GM21447 (cell line): ENCODE measurements around the gene CXCR6.

Experiments
- ATAC-seq: cut with Tn5 transposase; IDR thresholded peaks from one replicate; pipeline ENCODE4 v1.9.1; 2021; ENCODE audit not compliant: unreplicated experiment

Gene CXCR6

GRCh38 chr3:45921158-45922038, 21.9 kb upstream of the CXCR6 start:
- ATAC-seq, result no peak

- ATAC-seq, result no peak
These were observed 21.3 kb upstream of the CXCR6 start for GRCh38 chr3:45922039-45922326.

GRCh38 chr3:45922950-45923590, 20.2 kb upstream of the CXCR6 start:
- ATAC-seq, result no peak

- ATAC-seq, result no peak
These were observed 19.5 kb upstream of the CXCR6 start for GRCh38 chr3:45923755-45924154.

- no peak for ATAC-seq
These were observed 15.4 kb upstream of the CXCR6 start for GRCh38 chr3:45927881-45928280.

GRCh38 chr3:45929042-45929679, 14.1 kb upstream of the CXCR6 start:
- ATAC-seq, result no peak

- no peak for ATAC-seq
These were observed 11.8 kb upstream of the CXCR6 start for GRCh38 chr3:45931496-45931895.

GRCh38 chr3:45932112-45932511, 11.2 kb upstream of the CXCR6 start:
- no peak for ATAC-seq

GRCh38 chr3:45933591-45933990, 9.7 kb upstream of the CXCR6 start:
- ATAC-seq, result no peak

GRCh38 chr3:45936261-45936660, 7.0 kb upstream of the CXCR6 start:
- ATAC-seq, result no peak

- ATAC-seq, result no peak
These were observed 5.8 kb upstream of the CXCR6 start for GRCh38 chr3:45937206-45938042.

- no peak for ATAC-seq
These were observed 5.2 kb upstream of the CXCR6 start for GRCh38 chr3:45938043-45938435.

GRCh38 chr3:45938864-45939263, 4.4 kb upstream of the CXCR6 start:
- no peak for ATAC-seq

- no peak for ATAC-seq
These were observed 3.9 kb upstream of the CXCR6 start for GRCh38 chr3:45939341-45939771.

GRCh38 chr3:45940004-45940780, 3.1 kb upstream of the CXCR6 start:
- no peak for ATAC-seq

- no peak for ATAC-seq
These were observed 2.4 kb upstream of the CXCR6 start for GRCh38 chr3:45940781-45941365.

GRCh38 chr3:45942051-45942825, 1.0 kb upstream of the CXCR6 start:
- no peak for ATAC-seq

GRCh38 chr3:45944830-45945620, 1.8 kb downstream of the CXCR6 start:
- no peak for ATAC-seq

GRCh38 chr3:45946307-45946706, 3.0 kb downstream of the CXCR6 start:
- no peak for ATAC-seq
